Measurements from ENCODE around the gene MIOX.

GRCh38 chr22:50535113-50535512, 48.5 kb downstream of the MIOX start:
- TF ChIP-seq CTCF (IDR thresholded peaks at IDR 0.05) (no peak), POLR2A (IDR thresholded peaks at IDR 0.05) (no peak)
